Liver (tissue), 9 donors: Measurements from ENCODE around the gene CHAT. TPM values are rescaled to one million over a fixed set of nuclear protein-coding genes. Genes with fewer than 3 reads are reported as not detected.

Source experiments
- DNase-seq: peaks from one replicate; pipeline ENCODE4 v3.0.0-alpha.2; 2017; ENCODE audit warnings: low spot score
- H3K27ac ChIP-seq, 2 donors: one replicate each; pipeline ENCODE4 v1.7.0; 2013; ENCODE audit warnings: inconsistent platforms in 2 of 2, low read length in 2 of 2, control low read depth in 1 of 2, low read depth in 1 of 2, mild to moderate bottlenecking in 1 of 2
- H3K27me3 ChIP-seq, 4 donors: one replicate each; pipeline versions ENCODE4 v1.6.1 to v1.7.0; 2013; ENCODE audit warnings: low read length in 3 of 4, inconsistent platforms in 1 of 4, mild to moderate bottlenecking in 1 of 4, moderate library complexity in 1 of 4; ENCODE audit not compliant: control insufficient read depth in 4 of 4, insufficient read depth in 4 of 4
- H3K36me3 ChIP-seq, 4 donors: one replicate each; pipeline versions ENCODE4 v1.6.1 to v1.7.0; 2013; ENCODE audit warnings: low read length in 3 of 4, mild to moderate bottlenecking in 3 of 4, low read depth in 1 of 4, moderate library complexity in 1 of 4; ENCODE audit not compliant: control insufficient read depth in 4 of 4, insufficient read depth in 3 of 4
- H3K4me1 ChIP-seq, 4 donors: one replicate each; pipeline versions ENCODE4 v1.6.1 to v1.7.0; 2013; ENCODE audit warnings: low read length in 3 of 4, mild to moderate bottlenecking in 3 of 4, moderate library complexity in 1 of 4; ENCODE audit not compliant: control insufficient read depth in 4 of 4, insufficient read depth in 4 of 4
- H3K4me3 ChIP-seq, 3 donors: one replicate each; pipeline versions ENCODE4 v1.6.1 to v1.7.0; 2013; ENCODE audit warnings: low read length in 3 of 3, control low read depth in 1 of 3, low read depth in 1 of 3, mild to moderate bottlenecking in 1 of 3
- H3K9ac ChIP-seq, 2 donors: one replicate each; pipeline ENCODE4 v1.7.0; 2013; ENCODE audit warnings: low read length in 2 of 2, mild to moderate bottlenecking in 2 of 2, moderate library complexity in 2 of 2, control low read depth in 1 of 2, low read depth in 1 of 2
- H3K9me3 ChIP-seq, 4 donors: one replicate each; pipeline versions ENCODE4 v1.6.1 to v1.7.0; 2013; ENCODE audit warnings: low read length in 3 of 4; ENCODE audit not compliant: control insufficient read depth in 4 of 4
- EGR1 ChIP-seq, 2 donors: IDR thresholded peaks; 2 replicates each; pipeline ENCODE4 v1.6.1; 2016 to 2018; ENCODE audit warnings: antibody characterized with exemption in 2 of 2, low read depth in 2 of 2
- FOXA1 ChIP-seq: IDR thresholded peaks from 2 replicates; pipeline ENCODE4 v1.6.1; 2016; ENCODE audit warnings: antibody characterized with exemption
- FOXA2 ChIP-seq: IDR thresholded peaks from 2 replicates; pipeline ENCODE4 v1.6.1; 2016; ENCODE audit warnings: antibody characterized with exemption
- GABPA ChIP-seq, 2 donors: IDR thresholded peaks in 1 of 2; conservative IDR thresholded peaks in 1 of 2; 2 replicates each; pipeline ENCODE4 v1.6.1; 2016; ENCODE audit warnings: antibody characterized with exemption in 2 of 2, mild to moderate bottlenecking in 1 of 2, moderate library complexity in 1 of 2
- HNF4A ChIP-seq, 2 donors: conservative IDR thresholded peaks; 2 replicates each; pipeline ENCODE4 v1.6.1; 2016; ENCODE audit warnings: antibody characterized with exemption in 2 of 2, mild to moderate bottlenecking in 2 of 2
- HNF4G ChIP-seq: IDR thresholded peaks from 2 replicates; pipeline ENCODE4 v1.6.1; 2016; ENCODE audit warnings: antibody characterized with exemption
- JUND ChIP-seq, 2 donors: IDR thresholded peaks; 2 replicates each; pipeline ENCODE4 v1.6.1; 2016; ENCODE audit warnings: antibody characterized with exemption in 2 of 2
- NR2F2 ChIP-seq: IDR thresholded peaks from 2 replicates; pipeline ENCODE4 v1.6.1; 2016; ENCODE audit warnings: antibody characterized with exemption
- RAD21 ChIP-seq, 2 donors: IDR thresholded peaks; 2 replicates each; pipeline ENCODE4 v1.6.1; 2016; ENCODE audit warnings: antibody characterized with exemption in 2 of 2, mild to moderate bottlenecking in 2 of 2
- RXRA ChIP-seq, 2 donors: IDR thresholded peaks; 2 replicates each; pipeline ENCODE4 v1.6.1; 2017 to 2018; ENCODE audit warnings: antibody characterized with exemption in 2 of 2, mild to moderate bottlenecking in 1 of 2
- SP1 ChIP-seq: IDR thresholded peaks from 2 replicates; pipeline ENCODE4 v1.6.1; 2018; ENCODE audit warnings: antibody characterized with exemption, mild to moderate bottlenecking
- TAF1 ChIP-seq: conservative IDR thresholded peaks from 2 replicates; pipeline ENCODE4 v1.6.1; 2016; ENCODE audit warnings: antibody characterized with exemption, mild to moderate bottlenecking
- YY1 ChIP-seq: IDR thresholded peaks from 2 replicates; pipeline ENCODE4 v1.6.1; 2016; ENCODE audit warnings: antibody characterized with exemption, mild to moderate bottlenecking
- WGBS: extraction: QIAGEN DNeasy Blood & Tissue Kit; methylation state at CpG from one replicate; pipeline ENCODE4 v1.1.7; 2013; 5-methylcytosine and 5-hydroxymethylcytosine counted together
- polyA plus RNA-seq, 2 donors: library from polyadenylated mRNA; stranded (reverse) in 1 of 2; unstranded in 1 of 2; fragments of 200-250 nt in 1 of 2; fragments of >200 nt in 1 of 2; fragmentation: Nextera tagmentation in 1 of 2; extraction: Ambion mirVana in 1 of 2; gene quantifications; one replicate each; pipeline versions ENCODE4 v1.2.1 to v1.2.3, GENCODE V29; 2013 to 2015
- total RNA-seq, 2 donors: library from RNA; depleted of rRNA; stranded (reverse); fragments of >200 nt; gene quantifications; one replicate each; pipeline ENCODE4 v1.2.3, GENCODE V29; 2014
- TF ChIP-seq, protein P1 (sequence below): fragments of 150-350 bp; IDR thresholded peaks from 2 replicates; pipeline ENCODE4 v1.5.1; 2017; ENCODE audit warnings: improper control_type of control experiment, low read depth, low read length; ENCODE audit not compliant: missing input control
- TF ChIP-seq, protein P2 (sequence below): IDR thresholded peaks from 2 replicates; pipeline ENCODE4 v1.6.1; 2016; ENCODE audit warnings: antibody characterized with exemption
- TF ChIP-seq, protein P3 (sequence below): IDR thresholded peaks from 2 replicates; pipeline ENCODE4 v1.6.1; 2016; ENCODE audit warnings: antibody characterized with exemption, mild to moderate bottlenecking
- TF ChIP-seq, protein P4 (sequence below): IDR thresholded peaks from 2 replicates; pipeline ENCODE4 v1.6.1; 2016; ENCODE audit warnings: antibody characterized with exemption
- TF ChIP-seq, protein P5 (sequence below): IDR thresholded peaks from 2 replicates; pipeline ENCODE4 v1.6.1; 2016; ENCODE audit warnings: antibody characterized with exemption
- donor health status: healthy.
- donor health status: healthy.
- donor health status: healthy.
- donor health status: healthy.
- donor health status: healthy.

The CHAT gene
- total and polyA plus RNA-seq, 4 donors, result not detected

DNA sequence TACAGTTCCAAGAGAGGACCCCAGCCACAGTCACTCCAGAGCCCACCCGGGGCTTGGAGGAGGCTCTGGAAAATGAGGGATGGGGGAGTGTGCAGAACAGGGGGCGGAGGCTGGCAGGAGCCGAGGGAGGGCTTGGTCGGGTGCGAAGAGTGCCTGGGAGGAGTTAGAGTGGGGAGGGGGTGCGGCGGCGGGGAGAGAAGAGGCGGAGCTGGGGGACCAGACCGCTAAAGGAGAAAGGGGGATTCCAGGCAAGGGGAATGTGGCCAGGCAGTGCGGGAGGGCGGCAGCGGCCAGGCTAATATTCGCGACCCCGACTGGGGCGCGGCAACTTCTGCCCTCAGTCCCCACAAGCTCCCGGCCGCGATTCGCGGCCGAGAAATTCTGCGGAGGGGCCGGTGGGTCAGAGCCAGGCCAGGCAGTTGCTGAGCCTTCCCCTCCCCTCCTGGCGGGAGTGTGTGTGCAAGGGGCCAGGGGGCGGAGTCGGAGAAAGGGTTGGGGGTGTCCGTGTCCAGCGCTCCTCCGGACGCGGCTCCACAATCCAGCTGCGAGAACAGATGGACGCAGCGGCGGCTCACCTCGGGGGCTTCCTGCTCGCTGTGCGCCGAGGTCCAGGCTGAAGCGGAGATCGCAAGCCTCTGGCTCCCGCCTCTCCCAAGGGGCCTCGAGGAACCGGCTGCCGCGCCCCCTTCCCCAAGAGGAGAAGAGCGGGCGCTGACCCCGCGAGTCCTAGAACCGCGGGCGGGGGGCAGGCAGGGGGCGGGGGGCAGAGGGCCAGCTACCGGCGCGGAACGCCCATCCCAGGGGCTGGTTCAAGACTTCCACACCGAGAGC lies 4.3 kb upstream of the CHAT start:
- Histone ChIP-seq H3K36me3 (no peaks in the 10 kb centered on the region), H3K4me3 (peak overlapping the region in 1 of 3 donors; percentile 14), H3K27me3 (peaks cover 8 to 21% (median 16%) of the 10 kb centered on the region in 4 donors), H3K9me3 (no peaks in the 10 kb centered on the region), H3K4me1 (peaks cover 3 to 14% (median 7%) of the 10 kb centered on the region in 4 donors), H3K27ac (no peak overlapping the region), H3K9ac (no peak overlapping the region)
- TF ChIP-seq EGR1 (IDR thresholded peaks at IDR 0.05; ENCODE audit: low read depth in 2 of 2) (no peak), JUND (IDR thresholded peaks at IDR 0.05) (no peak), SP1 (no peak), YY1 (no peak), HNF4G (no peak), GABPA (IDR thresholded peaks at IDR 0.05 in 1 of 2, conservative IDR thresholded peaks at IDR 0.05 in 1 of 2) (no peak), FOXA1 (no peak), HNF4A (conservative IDR thresholded peaks at IDR 0.05) (no peak), RXRA (IDR thresholded peaks at IDR 0.05) (no peak), FOXA2 (no peak), TAF1 (no peak), RAD21 (IDR thresholded peaks at IDR 0.05) (no peak), NR2F2 (no peak)
- TF ChIP-seq, protein P1, sequence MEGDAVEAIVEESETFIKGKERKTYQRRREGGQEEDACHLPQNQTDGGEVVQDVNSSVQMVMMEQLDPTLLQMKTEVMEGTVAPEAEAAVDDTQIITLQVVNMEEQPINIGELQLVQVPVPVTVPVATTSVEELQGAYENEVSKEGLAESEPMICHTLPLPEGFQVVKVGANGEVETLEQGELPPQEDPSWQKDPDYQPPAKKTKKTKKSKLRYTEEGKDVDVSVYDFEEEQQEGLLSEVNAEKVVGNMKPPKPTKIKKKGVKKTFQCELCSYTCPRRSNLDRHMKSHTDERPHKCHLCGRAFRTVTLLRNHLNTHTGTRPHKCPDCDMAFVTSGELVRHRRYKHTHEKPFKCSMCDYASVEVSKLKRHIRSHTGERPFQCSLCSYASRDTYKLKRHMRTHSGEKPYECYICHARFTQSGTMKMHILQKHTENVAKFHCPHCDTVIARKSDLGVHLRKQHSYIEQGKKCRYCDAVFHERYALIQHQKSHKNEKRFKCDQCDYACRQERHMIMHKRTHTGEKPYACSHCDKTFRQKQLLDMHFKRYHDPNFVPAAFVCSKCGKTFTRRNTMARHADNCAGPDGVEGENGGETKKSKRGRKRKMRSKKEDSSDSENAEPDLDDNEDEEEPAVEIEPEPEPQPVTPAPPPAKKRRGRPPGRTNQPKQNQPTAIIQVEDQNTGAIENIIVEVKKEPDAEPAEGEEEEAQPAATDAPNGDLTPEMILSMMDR, result no peak
- TF ChIP-seq, protein P2, sequence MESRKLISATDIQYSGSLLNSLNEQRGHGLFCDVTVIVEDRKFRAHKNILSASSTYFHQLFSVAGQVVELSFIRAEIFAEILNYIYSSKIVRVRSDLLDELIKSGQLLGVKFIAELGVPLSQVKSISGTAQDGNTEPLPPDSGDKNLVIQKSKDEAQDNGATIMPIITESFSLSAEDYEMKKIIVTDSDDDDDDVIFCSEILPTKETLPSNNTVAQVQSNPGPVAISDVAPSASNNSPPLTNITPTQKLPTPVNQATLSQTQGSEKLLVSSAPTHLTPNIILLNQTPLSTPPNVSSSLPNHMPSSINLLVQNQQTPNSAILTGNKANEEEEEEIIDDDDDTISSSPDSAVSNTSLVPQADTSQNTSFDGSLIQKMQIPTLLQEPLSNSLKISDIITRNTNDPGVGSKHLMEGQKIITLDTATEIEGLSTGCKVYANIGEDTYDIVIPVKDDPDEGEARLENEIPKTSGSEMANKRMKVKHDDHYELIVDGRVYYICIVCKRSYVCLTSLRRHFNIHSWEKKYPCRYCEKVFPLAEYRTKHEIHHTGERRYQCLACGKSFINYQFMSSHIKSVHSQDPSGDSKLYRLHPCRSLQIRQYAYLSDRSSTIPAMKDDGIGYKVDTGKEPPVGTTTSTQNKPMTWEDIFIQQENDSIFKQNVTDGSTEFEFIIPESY, result no peak
- TF ChIP-seq, protein P3, sequence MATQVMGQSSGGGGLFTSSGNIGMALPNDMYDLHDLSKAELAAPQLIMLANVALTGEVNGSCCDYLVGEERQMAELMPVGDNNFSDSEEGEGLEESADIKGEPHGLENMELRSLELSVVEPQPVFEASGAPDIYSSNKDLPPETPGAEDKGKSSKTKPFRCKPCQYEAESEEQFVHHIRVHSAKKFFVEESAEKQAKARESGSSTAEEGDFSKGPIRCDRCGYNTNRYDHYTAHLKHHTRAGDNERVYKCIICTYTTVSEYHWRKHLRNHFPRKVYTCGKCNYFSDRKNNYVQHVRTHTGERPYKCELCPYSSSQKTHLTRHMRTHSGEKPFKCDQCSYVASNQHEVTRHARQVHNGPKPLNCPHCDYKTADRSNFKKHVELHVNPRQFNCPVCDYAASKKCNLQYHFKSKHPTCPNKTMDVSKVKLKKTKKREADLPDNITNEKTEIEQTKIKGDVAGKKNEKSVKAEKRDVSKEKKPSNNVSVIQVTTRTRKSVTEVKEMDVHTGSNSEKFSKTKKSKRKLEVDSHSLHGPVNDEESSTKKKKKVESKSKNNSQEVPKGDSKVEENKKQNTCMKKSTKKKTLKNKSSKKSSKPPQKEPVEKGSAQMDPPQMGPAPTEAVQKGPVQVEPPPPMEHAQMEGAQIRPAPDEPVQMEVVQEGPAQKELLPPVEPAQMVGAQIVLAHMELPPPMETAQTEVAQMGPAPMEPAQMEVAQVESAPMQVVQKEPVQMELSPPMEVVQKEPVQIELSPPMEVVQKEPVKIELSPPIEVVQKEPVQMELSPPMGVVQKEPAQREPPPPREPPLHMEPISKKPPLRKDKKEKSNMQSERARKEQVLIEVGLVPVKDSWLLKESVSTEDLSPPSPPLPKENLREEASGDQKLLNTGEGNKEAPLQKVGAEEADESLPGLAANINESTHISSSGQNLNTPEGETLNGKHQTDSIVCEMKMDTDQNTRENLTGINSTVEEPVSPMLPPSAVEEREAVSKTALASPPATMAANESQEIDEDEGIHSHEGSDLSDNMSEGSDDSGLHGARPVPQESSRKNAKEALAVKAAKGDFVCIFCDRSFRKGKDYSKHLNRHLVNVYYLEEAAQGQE, result no peak
- TF ChIP-seq, protein P4, sequence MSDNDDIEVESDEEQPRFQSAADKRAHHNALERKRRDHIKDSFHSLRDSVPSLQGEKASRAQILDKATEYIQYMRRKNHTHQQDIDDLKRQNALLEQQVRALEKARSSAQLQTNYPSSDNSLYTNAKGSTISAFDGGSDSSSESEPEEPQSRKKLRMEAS, result no peak
- TF ChIP-seq, protein P5, sequence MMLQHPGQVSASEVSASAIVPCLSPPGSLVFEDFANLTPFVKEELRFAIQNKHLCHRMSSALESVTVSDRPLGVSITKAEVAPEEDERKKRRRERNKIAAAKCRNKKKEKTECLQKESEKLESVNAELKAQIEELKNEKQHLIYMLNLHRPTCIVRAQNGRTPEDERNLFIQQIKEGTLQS, result no peak
- no peak for DNase-seq
- WGBS, result 3% methylated on average over 62 of the region's 62 CpGs
